SK-N-SH (cell line): ENCODE measurements around the gene OR13J1. TPM values are rescaled to one million over a fixed set of nuclear protein-coding genes. Genes with fewer than 3 reads are reported as not detected.

Experiments used
- CTCF ChIA-PET: fragments of 300-600, 350-600 bp; formaldehyde crosslinking; extraction: SDS; loops from one replicate; lab custom pipeline; 2021; lab: Yijun Ruan, JAX
- POLR2A ChIA-PET: fragments of 350-600 bp; sonication (Branson Sonifier 250); formaldehyde crosslinking; extraction: SDS; loops from one replicate; lab custom pipeline; 2020; ENCODE audit warnings: antibody characterized with exemption, inconsistent platforms; lab: Yijun Ruan, JAX
- DNase-seq: peaks from one replicate; pipeline ENCODE4 v3.0.0; 2012
- H2AFZ ChIP-seq: fragments of 200-600 bp; sonication (generic); 2 replicates; pipeline ENCODE4 v1.8.1; 2016; ENCODE audit warnings: antibody characterized with exemption, mild to moderate bottlenecking, low read depth
- H3F3A ChIP-seq: fragments of 200-600 bp; sonication (generic); replicated peaks from 2 replicates; pipeline ENCODE3; 2016; ENCODE audit warnings: antibody characterized with exemption, mild to moderate bottlenecking; ENCODE audit not compliant: insufficient read depth
- H3K27ac ChIP-seq, 2 experiments: fragments of 200-500 bp in 1 of 2; fragments of 200-600 bp in 1 of 2; sonication (Bioruptor generic) in 1 of 2; sonication (generic), shearing (Covaris generic) in 1 of 2; 2 replicates each; pipeline versions ENCODE4 v1.5.1 to v1.6.1; 2014 to 2016; ENCODE audit warnings: low read depth in 2 of 2, inconsistent platforms in 1 of 2, low read length in 1 of 2, mild to moderate bottlenecking in 1 of 2, mixed read lengths in 1 of 2
- H3K27me3 ChIP-seq: fragments of 200-600 bp; sonication (generic), shearing (Covaris generic); 2 replicates; pipeline ENCODE4 v1.6.1; 2016; ENCODE audit warnings: mixed run types; ENCODE audit not compliant: insufficient read depth
- H3K36me3 ChIP-seq, 2 experiments: fragments of 200-500 bp in 1 of 2; fragments of 200-600 bp in 1 of 2; sonication (Bioruptor generic) in 1 of 2; sonication (generic) in 1 of 2; replicated peaks in 1 of 2; 2 replicates each; pipeline versions ENCODE3 to v1.5.1; 2014 to 2016; ENCODE audit warnings: low read length in 1 of 2, mild to moderate bottlenecking in 1 of 2; ENCODE audit not compliant: insufficient read depth in 2 of 2, control insufficient read depth in 1 of 2
- H3K4me1 ChIP-seq, 2 experiments: fragments of 200-500 bp in 1 of 2; fragments of 200-600 bp in 1 of 2; sonication (Bioruptor generic) in 1 of 2; sonication (generic), shearing (Covaris generic) in 1 of 2; 2 replicates each; pipeline versions ENCODE4 v1.5.1 to v1.6.1; 2014 to 2016; ENCODE audit warnings: low read depth in 1 of 2, low read length in 1 of 2, mixed run types in 1 of 2; ENCODE audit not compliant: insufficient read depth in 2 of 2, control insufficient read depth in 1 of 2
- H3K4me2 ChIP-seq: fragments of 200-600 bp; sonication (generic), shearing (Covaris generic); 2 replicates; pipeline ENCODE4 v1.6.1; 2017; ENCODE audit warnings: mixed run types
- H3K4me3 ChIP-seq, 2 experiments: fragments of 200-500 bp in 1 of 2; fragments of 200-600 bp in 1 of 2; sonication (Bioruptor generic) in 1 of 2; sonication (generic), shearing (Covaris generic) in 1 of 2; 2 replicates each; pipeline versions ENCODE4 v1.5.1 to v1.8.1; 2014 to 2016; ENCODE audit warnings: low read depth in 2 of 2, inconsistent platforms in 1 of 2, low read length in 1 of 2, mild to moderate bottlenecking in 1 of 2, mixed read lengths in 1 of 2, moderate library complexity in 1 of 2
- H3K79me2 ChIP-seq: fragments of 200-600 bp; sonication (generic); 2 replicates; pipeline ENCODE4 v1.8.1; 2017; ENCODE audit warnings: mild to moderate bottlenecking; ENCODE audit not compliant: insufficient read depth
- H3K9ac ChIP-seq: fragments of 200-600 bp; sonication (generic); 2 replicates; pipeline ENCODE4 v1.6.1; 2017; ENCODE audit warnings: mixed run types
- H3K9me2 ChIP-seq: fragments of 200-600 bp; sonication (generic); 2 replicates; pipeline ENCODE4 v1.6.1; 2017; ENCODE audit warnings: mixed run types
- H3K9me3 ChIP-seq: fragments of 200-600 bp; sonication (generic); 2 replicates; pipeline ENCODE4 v1.6.1; 2017; ENCODE audit warnings: mixed run types, mild to moderate bottlenecking, moderate library complexity
- H4K20me1 ChIP-seq: fragments of 200-600 bp; sonication (generic); 2 replicates; pipeline ENCODE4 v1.6.1; 2017; ENCODE audit warnings: mild to moderate bottlenecking, mixed run types; ENCODE audit not compliant: insufficient read depth
- ELF1 ChIP-seq: IDR thresholded peaks from 2 replicates; pipeline ENCODE4 v1.4.0; 2012
- EZH2phosphoT487 ChIP-seq: fragments of 200-600 bp; sonication (generic); IDR thresholded peaks from 2 replicates; pipeline ENCODE4 v1.6.1; 2017; ENCODE audit warnings: low read depth, mixed run types, mild to moderate bottlenecking, antibody characterized with exemption, moderate library complexity, borderline replicate concordance
- FOSL2 ChIP-seq: IDR thresholded peaks from 2 replicates; pipeline ENCODE4 v1.4.0; 2012; ENCODE audit warnings: low read depth, mild to moderate bottlenecking, moderate library complexity, borderline replicate concordance
- FOXJ3 ChIP-seq: sonication (generic); formaldehyde crosslinking; IDR thresholded peaks from 2 replicates; pipeline ENCODE4 v1.5.1; 2020; ENCODE audit warnings: mild to moderate bottlenecking, missing genetic modification reagents
- GABPA ChIP-seq: IDR thresholded peaks from 2 replicates; pipeline ENCODE4 v1.4.0; 2012; ENCODE audit warnings: low read depth, mild to moderate bottlenecking
- IRF3 ChIP-seq: fragments of 150-350 bp; IDR thresholded peaks from 2 replicates; pipeline ENCODE4 v1.6.1; 2016; ENCODE audit warnings: mild to moderate bottlenecking, low read depth, low read length
- MAX ChIP-seq: IDR thresholded peaks from 2 replicates; pipeline ENCODE4 v1.4.0; 2012; ENCODE audit warnings: low read depth
- NFIC ChIP-seq: IDR thresholded peaks from 2 replicates; pipeline ENCODE4 v1.4.0; 2012; ENCODE audit warnings: borderline replicate concordance
- PBX3 ChIP-seq: IDR thresholded peaks from 2 replicates; pipeline ENCODE4; 2012
- POLR2AphosphoS5 ChIP-seq: IDR thresholded peaks from 2 replicates; pipeline ENCODE4 v1.6.1; 2012; ENCODE audit warnings: low read depth, low read length
- RFX5 ChIP-seq: IDR thresholded peaks from 2 replicates; pipeline ENCODE4 v1.6.1; 2012; ENCODE audit warnings: mild to moderate bottlenecking, improper control_type of control experiment, low read length
- RXRA ChIP-seq: IDR thresholded peaks from 2 replicates; pipeline ENCODE4 v1.4.0; 2012; ENCODE audit warnings: low read depth, mild to moderate bottlenecking, borderline replicate concordance
- SIN3A ChIP-seq: IDR thresholded peaks from 2 replicates; pipeline ENCODE4 v1.6.1; 2012; ENCODE audit warnings: low read depth, mild to moderate bottlenecking, low read length, moderate library complexity, borderline replicate concordance
- TCF12 ChIP-seq: IDR thresholded peaks from 2 replicates; pipeline ENCODE4 v1.4.0; 2012
- USF2 ChIP-seq: fragments of 150-350 bp; IDR thresholded peaks from 2 replicates; pipeline ENCODE4 v1.6.1; 2017; ENCODE audit warnings: antibody characterized with exemption, low read length, low read depth, borderline replicate concordance
- YY1 ChIP-seq: IDR thresholded peaks from 2 replicates; pipeline ENCODE4 v1.4.0; 2012; ENCODE audit warnings: low read depth, mild to moderate bottlenecking
- WGBS: methylation state at CpG from one replicate; pipeline ENCODE4 v1.1.6; 2017; ENCODE audit warnings: low lambda C conversion rate; 5-methylcytosine and 5-hydroxymethylcytosine counted together
- polyA plus RNA-seq, 3 experiments: library from polyadenylated mRNA; depleted of rRNA; stranded (reverse); fragments of >200 nt; gene quantifications; 2 replicates each; pipeline ENCODE4 v1.2.3, GENCODE V29; 2012

Gene OR13J1
- polyA plus RNA-seq, 1 of the 3 experiments (the other 2 are of a cell fraction), result not detected

DNA sequence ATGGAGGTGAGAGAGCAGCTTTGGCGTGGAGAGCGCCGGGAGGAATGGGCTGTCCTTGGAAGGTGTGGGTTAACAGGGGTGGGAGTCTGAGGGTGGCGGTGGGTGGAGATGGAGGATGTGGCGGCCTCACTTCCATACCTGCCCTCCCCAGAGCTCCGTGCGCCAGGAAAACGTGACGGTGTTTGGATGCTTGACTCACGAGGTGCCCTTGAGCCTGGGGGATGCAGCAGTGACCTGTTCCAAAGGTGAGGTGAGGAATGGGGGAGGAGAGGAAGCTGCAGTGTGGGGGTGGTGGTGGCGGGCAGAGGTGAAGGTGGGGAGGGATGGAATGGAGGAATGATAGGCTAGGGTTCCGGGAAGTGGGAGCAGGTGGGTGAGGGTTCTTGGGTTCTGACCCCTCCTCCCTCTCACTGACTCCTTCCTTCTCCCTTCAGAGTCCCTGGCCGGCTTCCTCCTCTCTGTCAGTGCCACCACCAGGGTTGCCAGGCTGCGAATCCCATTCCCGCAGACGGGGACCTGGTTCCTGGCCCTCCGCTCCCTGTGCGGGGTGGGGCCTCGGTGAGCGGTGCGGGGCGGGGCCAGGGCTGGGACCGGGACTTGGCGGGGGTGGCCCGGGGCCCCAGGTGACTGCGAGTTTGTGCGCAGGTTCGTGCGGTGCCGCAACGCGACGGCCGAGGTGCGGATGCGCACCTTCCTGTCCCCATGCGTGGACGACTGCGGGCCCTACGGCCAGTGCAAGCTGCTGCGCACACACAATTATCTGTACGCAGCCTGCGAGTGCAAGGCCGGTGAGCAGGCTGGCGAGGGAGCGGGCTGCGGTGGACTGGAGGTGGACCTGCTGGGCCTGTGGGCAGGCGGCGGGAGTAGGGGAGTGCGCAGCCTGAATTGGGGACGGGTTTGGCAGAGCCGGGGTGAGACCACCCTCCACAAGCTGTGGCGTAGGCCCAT is 24.1 kb downstream of the OR13J1 start:
- Histone ChIP-seq H3K4me1 (peaks cover 6 to 14% of the 10 kb centered on the region in 2 experiments), H4K20me1 (no peaks in the 10 kb centered on the region), H3K4me3 (no peak overlapping the region), H3F3A (peaks cover 16% of the 10 kb centered on the region), H3K9ac (no peak overlapping the region), H3K4me2 (no peak overlapping the region), H3K27ac (peak overlapping the region in 1 of 2 experiments; percentile 68; a peak in 2 of 4 replicates), H3K27me3 (no peaks in the 10 kb centered on the region), H3K36me3 (peaks cover 0 to 6% of the 10 kb centered on the region in 2 experiments), H3K79me2 (no peaks in the 10 kb centered on the region), H3K9me2 (no peaks in the 10 kb centered on the region), H3K9me3 (no peaks in the 10 kb centered on the region), H2AFZ (no peak overlapping the region)
- ChIA-PET CTCF (interaction anchor here (0.8 to 1.9 kb wide), 7 partner anchors 11 to 56 kb away, joined by 3 to 8 read pairs (median 5); no protein-coding TSS in a partner anchor), POLR2A (no interaction called here)
- 91% methylated on average over 30 of the region's 53 CpGs for WGBS
- DNase-seq, result no peak
- TF ChIP-seq POLR2AphosphoS5 (no peak), YY1 (no peak), USF2 (no peak), IRF3 (no peak), EZH2phosphoT487 (no peak)

GRCh38 chr9:35844628-35845270 is 25.5 kb downstream of the OR13J1 start:
- TF ChIP-seq ELF1, result peak; percentile 33; the same call in 1 of the 2 replicates
- no peak for TF ChIP-seq SIN3A
- peak; percentile 84 for TF ChIP-seq NFIC
- no peak for TF ChIP-seq RFX5
- 0 out of 2 replicates have a peak, but pooled peaks have one; percentile 11 for TF ChIP-seq PBX3
- no peak for TF ChIP-seq FOXJ3 (CRISPR knock-in tag)
- peak; percentile 42; the same call in 1 of the 2 replicates for TF ChIP-seq FOSL2
- no peak for TF ChIP-seq RXRA
- peak; percentile 41; the same call in 1 of the 2 replicates for TF ChIP-seq MAX
- peak; percentile 52 for TF ChIP-seq TCF12
- TF ChIP-seq GABPA, result peak; percentile 19; the same call in 1 of the 2 replicates
- TF ChIP-seq, all 33 proteins: peak for 7
- peaks cover 12% of the 10 kb centered on the region for H3F3A ChIP-seq
- no peak overlapping the region for H3K4me3 ChIP-seq
- H3K27me3 ChIP-seq, result no peaks in the 10 kb centered on the region
- H4K20me1 ChIP-seq, result no peaks in the 10 kb centered on the region
- H3K4me1 ChIP-seq, result peaks cover 4 to 14% of the 10 kb centered on the region in 2 experiments
- no peaks in the 10 kb centered on the region for H3K79me2 ChIP-seq
- no peak overlapping the region for H2AFZ ChIP-seq
- H3K9ac ChIP-seq, result no peak overlapping the region
- H3K9me2 ChIP-seq, result no peaks in the 10 kb centered on the region
- no peak for DNase-seq
- WGBS, result 65% methylated on average over 7 of the region's 7 CpGs
- POLR2A ChIA-PET, result no interaction called here
- peaks cover 0 to 6% of the 10 kb centered on the region in 2 experiments for H3K36me3 ChIP-seq
- H3K27ac ChIP-seq, result peak overlapping the region in 1 of 2 experiments; percentile 68; a peak in 2 of 4 replicates
- CTCF ChIA-PET, result interaction anchor here (0.8 to 1.9 kb wide), 3 partner anchors 15 to 58 kb away, joined by 3 to 7 read pairs (median 3); no protein-coding TSS in a partner anchor
- H3K4me2 ChIP-seq, result peak overlapping the region; percentile 6; the same call in 1 of the 2 replicates
- H3K9me3 ChIP-seq, result no peaks in the 10 kb centered on the region
